HG03521 (cell line): ENCODE measurements around the gene ARPP21.

Source experiments
- ATAC-seq: cut with Tn5 transposase; IDR thresholded peaks from one replicate; pipeline ENCODE4 v1.9.1; 2021; ENCODE audit warnings: mild to moderate bottlenecking, moderate library complexity; ENCODE audit not compliant: unreplicated experiment

The ARPP21 gene

DNA sequence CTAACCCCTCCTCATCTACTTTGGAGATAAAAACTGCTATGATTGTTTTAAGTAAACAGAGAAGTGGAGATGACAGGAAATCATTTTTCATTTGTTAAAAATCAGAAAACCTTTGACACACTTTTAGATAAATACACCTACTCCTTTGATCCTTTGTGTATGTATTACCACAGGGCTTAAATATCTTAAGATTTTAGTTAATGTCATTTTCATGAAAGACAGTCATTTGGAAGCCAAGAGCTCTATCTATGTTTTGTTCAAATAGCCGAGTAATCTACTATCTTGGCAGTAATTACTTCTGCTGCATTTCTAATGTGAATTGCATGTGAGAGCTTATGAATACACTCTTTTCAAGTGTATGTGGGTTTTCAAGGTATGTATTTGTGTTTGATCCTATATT, 2.0 kb downstream of the ARPP21 start:
- no peak for ATAC-seq

DNA sequence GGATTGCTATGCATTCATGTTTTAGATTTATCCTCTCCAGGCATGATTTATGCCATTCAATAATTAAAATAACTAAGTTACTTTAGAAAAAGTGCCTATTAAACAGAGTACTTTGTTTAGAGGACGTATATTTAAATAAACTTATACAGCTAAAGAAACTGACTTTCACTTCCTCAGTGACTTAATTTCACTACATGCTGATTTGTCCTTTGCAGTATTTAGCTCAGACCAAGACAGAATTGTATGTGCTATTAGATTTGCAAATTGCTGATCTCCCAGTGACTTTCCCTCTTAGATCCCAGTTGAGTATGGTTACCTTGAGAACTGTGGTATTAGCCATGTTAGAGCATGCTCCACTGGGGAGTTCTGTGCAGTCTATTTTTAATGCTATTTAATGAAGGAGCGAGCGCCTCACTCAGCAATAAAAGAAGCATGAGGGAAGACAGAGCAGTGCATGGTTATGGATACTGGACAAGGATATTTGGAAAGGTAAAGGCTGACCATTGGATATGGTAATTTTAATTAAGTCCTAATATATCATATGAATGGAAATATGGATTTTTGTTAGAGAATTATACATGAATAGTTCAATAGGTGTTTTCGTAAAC, 2.7 kb downstream of the ARPP21 start:
- ATAC-seq = no peak

DNA sequence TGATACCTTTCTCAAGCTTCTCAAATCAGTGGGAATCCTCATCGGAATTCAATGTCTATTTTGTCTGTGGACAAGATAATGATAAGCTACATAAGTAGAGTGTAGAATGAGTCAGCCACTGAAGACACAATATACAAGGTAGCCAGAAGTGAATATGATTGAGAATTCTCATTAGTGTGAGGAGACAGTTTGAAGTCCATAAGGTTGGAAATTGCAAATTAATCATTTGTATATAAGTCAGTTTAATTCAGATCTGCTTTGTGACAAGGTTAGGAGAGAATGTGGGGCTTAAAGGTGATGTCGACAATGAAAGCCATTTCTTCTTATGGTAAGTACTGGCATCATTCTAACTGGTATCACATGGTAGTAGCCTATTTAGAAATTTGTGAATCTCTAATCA, 4.2 kb downstream of the ARPP21 start:
- ATAC-seq = no peak

DNA sequence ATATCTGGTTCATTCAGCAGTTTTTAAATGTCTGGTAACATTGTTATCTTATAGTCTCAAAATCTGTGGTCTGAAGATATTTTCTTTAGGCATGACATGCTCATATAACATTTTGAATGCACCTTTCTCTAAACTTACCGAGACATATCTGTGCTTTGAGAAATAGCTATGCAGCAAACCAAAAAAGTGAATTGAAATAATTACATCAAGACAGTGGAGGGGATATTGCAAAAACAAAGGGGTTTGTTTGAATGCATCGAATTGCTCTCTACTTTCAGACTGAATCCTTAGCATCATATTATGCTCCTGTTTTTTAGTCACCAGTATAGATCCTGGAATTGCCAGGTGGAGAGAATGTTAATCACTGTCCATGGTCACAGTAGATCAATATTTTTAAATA, 5.1 kb downstream of the ARPP21 start:
- no peak for ATAC-seq

DNA sequence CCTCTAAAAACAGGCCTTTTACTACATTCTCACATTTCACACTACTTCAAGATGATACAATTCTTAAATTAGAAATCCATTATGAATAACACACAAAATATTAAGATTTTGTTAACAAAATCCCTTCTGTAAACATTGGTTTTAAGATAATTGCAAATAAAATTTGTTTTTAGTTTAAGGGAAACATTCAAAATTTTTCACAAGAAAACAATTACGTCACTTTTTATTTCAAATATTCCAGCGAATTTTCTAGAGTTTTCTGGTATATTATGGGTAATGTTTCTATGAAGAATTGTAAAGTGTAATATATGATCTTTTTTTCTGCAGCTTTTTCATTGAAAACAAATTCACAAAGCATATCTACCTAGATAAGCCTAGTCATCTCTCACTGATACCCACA, 5.9 kb downstream of the ARPP21 start:
- no peak for ATAC-seq

DNA sequence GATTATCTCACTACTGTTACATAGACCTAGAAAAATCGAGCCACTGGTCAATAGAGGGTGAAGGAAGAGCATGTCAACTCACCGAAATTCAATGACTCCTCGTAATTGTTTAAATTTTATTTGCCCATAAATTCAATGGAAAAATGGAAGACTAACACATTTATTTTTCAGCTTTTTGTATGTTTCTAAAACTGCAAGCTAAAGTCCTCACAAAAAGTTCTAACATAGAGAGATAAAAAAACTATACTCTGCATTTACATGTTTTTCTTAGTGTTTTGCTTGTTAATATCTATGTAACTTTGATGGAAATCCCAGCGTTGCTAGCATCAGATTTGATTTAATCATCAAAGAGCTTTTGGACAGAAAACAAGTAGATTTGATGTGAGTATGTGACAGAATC, 6.8 kb downstream of the ARPP21 start:
- no peak for ATAC-seq

DNA sequence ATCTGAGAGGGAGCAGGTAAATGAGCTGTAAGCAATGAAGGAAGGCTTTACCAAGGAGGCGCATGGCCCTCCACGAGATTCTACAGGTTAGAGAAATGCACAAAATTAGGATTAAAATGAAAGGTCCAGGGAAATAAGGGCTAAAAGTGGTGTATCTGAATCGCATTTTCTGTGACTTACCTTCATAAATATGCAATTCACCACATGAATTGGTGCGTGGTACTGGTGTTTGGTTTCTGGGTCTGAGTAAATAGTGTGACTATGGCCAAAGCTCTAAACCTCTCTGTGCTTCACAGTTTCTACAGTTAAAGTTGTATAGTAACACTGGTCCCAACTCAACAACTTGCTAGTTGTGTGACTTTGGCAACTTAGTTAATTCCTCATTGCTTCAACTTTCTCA, 8.1 kb downstream of the ARPP21 start:
- no peak for ATAC-seq

DNA sequence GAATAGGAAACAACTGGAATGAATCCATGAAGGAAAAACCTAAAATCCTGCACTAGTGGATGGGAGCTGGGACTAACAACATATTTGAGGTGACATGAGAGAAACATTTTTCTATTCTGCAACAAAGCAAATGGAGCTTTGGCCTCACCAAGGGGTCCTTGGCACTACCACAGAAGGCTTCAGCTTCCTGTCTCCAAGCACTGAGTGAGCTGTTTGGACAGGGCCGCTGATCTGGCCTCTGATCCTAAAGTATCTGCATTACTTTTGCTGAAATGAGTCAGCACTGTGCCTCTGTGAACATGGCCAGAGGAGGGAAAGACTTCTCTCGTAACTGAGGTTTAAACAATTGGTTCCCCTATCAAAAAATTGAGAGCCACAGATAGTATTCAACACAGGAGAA, 9.0 kb downstream of the ARPP21 start:
- ATAC-seq = no peak

DNA sequence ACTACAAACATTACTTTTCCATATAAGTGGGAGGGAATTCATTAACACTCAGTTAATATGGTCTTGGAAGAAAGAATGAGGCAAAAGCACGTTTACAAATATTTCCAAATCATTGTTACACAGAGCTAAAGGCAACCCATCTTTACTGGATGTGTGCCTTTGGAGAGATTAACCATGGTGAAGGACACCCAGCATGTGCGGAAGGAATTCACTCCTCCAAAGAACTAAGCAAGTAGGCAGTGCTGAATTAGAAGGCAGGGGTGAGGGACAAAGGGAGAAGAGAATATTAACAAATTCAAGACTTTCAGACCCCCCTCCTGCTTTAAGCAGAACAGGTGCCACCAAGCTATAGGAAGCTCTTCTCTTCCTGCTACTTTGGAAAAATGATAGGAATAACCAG, 10.1 kb downstream of the ARPP21 start:
- ATAC-seq = no peak

DNA sequence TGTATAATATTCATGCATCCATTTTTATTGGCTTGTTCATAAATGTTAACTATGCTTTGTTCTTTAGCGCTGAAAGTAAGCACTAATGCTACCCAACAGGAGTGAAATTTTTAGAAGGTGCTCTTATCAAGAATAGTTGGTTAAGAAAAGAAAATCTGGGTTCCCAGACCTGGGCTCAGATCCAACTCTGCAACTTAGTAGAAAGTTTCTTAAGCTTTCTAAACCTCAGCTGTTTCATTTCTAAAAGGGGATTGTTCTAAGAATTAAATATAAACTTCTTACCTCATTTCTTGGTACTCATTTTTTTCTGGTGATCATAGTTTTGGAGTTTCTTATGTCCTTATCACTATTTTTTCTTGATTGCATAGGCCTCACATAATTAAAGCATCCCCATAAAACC, 12.1 kb downstream of the ARPP21 start:
- no peak for ATAC-seq

DNA sequence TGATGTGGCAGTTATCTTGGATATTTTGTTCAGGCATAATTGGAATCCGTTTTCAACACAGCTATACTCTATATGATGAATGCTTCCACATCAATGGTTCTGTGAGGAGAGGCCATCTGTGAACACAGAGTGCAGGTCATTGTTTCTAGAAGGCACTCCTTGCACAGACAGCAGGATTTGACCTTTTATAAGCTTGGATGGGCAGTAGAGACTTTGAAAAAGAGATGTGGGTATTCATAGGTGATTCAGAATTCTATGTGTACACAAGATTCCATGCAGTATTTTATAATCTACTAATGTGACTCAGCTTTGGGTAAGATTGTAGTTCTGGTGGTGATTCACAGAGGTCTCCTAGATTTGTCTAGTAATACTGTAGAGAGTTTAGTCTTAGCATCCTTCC, 12.5 kb downstream of the ARPP21 start:
- no peak for ATAC-seq

DNA sequence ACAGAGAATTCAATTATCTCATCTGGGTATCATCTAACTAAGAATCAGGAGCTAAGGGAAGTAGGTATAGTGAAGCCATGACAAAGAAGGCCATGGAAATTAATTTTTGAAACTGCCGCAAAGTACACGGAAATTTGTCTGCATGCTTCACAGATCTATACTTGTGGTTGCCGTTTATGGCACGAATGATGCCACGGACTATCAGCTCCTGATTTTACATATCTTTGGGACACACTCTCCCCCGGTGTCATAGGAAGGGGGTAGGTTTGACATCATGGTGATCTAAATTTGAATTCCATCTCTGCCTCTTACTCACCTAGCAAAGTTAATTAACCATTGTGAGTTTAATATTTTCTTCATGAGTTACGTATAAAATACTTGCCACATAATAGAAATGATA, 14.0 kb downstream of the ARPP21 start:
- ATAC-seq = no peak

DNA sequence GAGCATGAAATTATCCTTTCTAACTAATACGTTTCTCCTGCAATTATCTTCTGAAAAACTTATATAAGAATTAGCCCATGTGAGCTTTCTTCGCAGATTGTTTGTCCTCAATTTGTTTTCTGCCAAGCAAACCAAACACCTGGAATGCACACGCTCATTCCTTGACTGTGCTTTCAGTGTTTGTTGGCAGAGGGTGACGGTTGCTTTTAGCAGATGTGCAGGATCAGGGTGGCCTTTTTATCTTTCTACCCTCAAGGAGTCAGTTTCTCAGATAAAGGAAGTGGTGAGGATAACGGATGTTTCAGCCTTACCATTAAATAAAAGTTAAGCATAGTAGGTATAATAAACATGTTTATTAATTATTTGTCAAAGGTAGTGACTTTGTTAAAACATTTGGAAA, 15.2 kb downstream of the ARPP21 start:
- no peak for ATAC-seq

DNA sequence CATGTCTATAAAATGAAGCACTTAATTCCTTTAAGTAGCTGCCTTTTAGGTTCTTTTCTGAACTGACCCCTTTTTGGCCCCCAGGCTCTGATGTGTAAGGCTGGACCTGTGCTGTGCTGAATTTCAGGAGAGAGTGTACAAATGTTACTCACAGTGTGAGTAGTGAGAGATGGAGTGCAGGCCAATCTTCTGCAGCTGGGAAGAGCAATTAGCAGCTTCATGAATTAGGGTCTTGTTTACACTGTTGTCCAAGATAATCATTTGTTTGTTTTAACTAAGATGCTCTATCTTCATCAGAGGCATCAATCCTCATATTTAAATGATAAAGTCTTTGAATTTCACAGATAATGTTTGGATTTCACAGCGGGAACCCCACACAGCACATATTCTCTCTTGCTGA, 19.4 kb downstream of the ARPP21 start:
- no peak for ATAC-seq

DNA sequence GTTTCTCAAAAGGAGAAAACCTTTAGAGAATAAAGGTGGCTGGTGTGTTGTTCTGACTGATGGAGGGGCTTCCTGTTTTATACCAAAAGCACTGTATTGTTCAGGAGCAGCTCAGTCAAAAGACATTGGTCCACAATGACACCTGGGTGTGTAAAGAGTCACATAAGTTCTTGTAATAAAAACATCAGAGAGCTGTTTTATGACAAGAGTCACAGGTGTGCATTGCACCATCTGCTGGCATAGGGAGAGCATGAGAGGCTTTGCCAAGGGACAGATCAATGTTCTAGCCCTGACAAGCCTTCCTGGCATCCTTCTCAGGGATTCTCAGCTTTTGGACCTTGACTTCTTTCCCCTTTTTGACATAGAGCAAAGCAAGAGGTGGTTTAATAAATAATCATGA, 20.4 kb downstream of the ARPP21 start:
- no peak for ATAC-seq

DNA sequence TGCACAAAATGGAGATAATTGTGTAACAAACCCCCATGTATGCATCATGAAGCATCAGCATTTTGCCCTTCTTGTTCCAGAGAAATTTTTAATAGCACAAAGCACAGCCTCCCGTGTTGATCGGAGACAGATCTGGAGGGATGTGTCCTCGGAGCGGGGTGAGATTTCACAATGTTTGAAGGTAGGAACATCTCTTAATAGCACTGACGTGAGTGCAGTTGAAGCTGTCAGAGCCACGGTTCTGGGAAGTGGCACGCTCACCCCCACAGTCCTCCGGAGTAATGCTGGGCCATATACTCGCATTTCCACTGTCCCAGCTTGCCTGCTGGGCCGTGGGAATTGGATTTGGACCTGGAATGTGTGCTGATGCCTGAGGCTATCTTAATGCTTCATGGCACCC, 24.1 kb downstream of the ARPP21 start:
- no peak for ATAC-seq

DNA sequence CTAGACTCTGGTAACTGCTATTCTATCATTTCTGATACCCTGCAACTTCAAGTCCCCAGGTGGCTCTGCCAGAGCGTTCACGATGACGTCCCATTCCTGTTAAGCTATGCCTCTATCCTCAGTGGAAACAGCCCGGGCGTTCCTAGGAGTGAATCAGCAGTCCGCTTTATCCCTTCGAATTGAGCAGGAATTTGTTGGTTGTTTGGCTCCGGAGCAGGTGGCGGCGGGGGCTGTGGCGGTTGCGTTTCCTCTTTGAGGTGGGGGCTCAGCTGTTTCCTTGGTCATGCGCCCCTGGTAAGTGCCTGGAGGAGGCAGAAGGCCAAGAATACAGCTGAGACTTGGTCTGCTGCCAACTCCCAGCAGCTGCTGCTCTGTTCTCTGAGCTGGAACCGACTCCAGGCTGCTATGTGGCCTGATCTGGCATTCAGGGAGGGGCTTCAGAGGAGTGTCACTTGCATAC, 25.2 kb downstream of the ARPP21 start:
- peak; percentile 53 for ATAC-seq

DNA sequence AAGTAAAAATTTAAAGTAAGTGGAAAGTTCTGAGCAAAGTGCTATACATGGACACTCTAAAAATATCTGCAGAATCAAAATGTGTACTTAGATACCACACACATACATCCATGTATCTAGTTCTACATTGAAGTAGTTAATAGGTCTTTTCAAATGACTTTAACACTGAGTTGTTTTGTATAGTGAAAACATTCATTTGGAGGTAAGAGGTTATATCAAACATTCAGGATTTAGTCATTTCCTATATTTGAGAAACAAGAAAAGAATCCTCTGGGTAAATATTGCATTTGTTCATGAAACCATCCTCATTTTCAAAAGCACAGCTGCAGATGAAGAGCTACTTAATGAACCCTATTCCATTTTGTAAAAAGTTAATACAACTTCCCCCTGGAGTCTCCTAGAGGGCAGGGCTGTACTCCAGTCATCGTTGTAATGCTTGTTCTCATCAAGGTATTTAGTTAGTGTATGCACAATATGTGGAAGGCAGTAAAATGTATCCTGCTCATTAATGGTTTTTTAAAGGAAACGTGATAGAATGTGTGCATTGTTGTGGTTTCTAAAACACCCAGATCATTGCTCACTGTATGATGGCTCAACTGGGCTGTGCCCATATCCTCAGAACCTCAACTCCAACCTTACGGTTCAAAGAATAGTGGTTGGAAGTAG, 26.2 kb downstream of the ARPP21 start:
- ATAC-seq = no peak

DNA sequence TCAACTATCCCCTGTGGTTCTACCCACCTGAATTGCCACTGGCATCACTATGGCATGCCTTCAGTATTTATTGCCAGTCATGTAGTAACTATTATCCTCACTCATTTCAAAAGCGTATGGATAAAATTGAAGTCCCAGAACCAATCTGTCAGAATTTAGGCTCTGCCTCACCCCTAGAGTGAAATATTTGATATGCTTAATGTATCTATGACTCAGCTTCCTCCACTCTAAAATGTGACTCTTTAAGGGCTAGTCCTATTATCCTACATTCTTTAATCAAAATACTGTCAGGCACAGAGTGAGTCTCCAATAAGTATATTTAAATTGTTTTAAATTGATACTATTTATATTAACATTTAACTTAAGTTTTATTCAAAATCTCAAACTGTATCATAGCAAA, 27.6 kb downstream of the ARPP21 start:
- no peak for ATAC-seq

DNA sequence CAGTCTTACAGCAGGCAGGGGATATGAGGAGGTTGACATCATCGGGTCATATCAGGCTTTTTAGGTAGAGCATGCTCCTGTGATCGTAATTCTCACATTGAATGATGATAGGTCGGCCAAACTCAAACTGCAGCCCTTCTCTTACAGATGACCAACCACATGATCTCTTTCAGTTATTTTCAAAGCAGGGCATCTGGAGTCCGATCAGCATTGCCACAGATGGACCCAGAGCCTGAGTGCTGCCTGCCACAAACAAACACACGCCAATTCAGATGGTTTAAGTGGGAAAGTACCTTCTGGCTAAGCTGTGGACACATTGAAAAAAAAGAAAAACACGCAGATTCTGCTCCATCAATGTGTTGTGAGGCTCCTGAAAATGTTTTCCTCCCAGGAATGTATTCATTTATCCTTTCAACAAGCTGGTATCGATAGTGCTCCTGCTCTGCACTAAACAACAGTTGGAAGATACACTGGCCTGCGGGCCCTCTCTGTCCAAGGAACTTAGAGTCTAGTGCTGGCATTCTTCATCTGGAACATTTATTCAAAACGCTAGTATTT, 31.2 kb downstream of the ARPP21 start:
- ATAC-seq = no peak

DNA sequence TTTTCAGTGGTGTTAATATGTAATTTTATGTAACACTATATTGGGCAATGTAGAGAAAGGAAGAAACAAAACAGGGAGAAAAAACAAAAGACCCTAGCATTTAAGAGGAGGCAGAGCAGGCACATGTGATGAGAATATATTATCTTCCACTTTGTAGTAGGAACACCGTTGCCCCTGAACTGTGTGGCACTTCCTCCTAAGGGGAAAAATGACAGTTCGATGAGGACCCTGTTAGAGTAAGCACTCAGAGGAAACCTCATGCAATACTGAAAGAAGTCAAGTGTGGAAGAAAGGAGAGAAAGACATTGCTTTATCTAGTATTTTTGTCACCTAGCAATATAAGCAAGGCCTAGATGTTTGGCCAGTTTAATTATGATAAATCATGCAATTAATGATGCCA, 32.2 kb downstream of the ARPP21 start:
- ATAC-seq = no peak

DNA sequence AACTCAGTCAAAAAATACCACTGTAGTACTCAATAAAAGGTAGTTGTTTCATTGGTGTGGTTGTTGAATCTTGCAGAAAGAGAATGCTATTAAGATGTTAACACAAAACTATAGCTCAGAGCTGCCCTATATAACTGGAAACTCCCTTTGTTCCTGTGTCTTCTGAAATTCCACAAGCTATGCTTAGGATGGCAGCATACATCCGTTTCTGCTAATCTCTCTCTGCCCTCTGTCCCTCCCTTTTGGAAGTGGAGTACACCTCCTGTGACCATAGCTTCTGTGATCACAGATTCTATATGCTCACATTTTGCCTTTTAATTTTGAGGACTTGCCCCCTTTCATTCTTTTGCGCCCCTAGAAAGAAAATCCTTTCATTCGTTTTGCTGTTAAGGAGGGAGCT, 33.7 kb downstream of the ARPP21 start:
- no peak for ATAC-seq
